ES-I3 (cell line): ENCODE results near the gene MUC20.
"Not testable (repeated sequence)": the region's sequence is repeated elsewhere in the genome, so short reads cannot be mapped to it uniquely, and the experiment has no call there.

Experiments
- H3K36me3 ChIP-seq: 2 replicates; pipeline ENCODE4 v1.6.1; 2013; ENCODE audit warnings: mild to moderate bottlenecking, low read length, control low read depth, moderate library complexity; ENCODE audit not compliant: insufficient read depth
- H3K4me1 ChIP-seq: 2 replicates; pipeline ENCODE4 v1.6.1; 2013; ENCODE audit warnings: mild to moderate bottlenecking, control low read depth, low read length; ENCODE audit not compliant: insufficient read depth
- H3K9ac ChIP-seq: 2 replicates; pipeline ENCODE4 v1.6.1; 2013; ENCODE audit warnings: low read depth, mild to moderate bottlenecking, low read length, moderate library complexity
- H3K9me3 ChIP-seq: 2 replicates; pipeline ENCODE4 v1.6.1; 2013; ENCODE audit warnings: mild to moderate bottlenecking, low read length, moderate library complexity; ENCODE audit not compliant: control insufficient read depth, insufficient read depth

MUC20 gene

GRCh38 chr3:195749101-195749500 is 28.3 kb downstream of the MUC20 start:
- H3K9ac ChIP-seq, H3K36me3 ChIP-seq, H3K9me3 ChIP-seq, H3K4me1 ChIP-seq: not testable (repeated sequence)

- Histone ChIP-seq H3K9ac (no peak overlapping the region), H3K36me3 (no peaks in the 10 kb centered on the region), H3K4me1 (no peaks in the 10 kb centered on the region), H3K9me3 (no peaks in the 10 kb centered on the region)
Measured at GRCh38 chr3:195750797-195751520, 30.2 kb downstream of the MUC20 start.

- Histone ChIP-seq H3K4me1 (no peaks in the 10 kb centered on the region), H3K9ac (no peak overlapping the region), H3K36me3 (no peaks in the 10 kb centered on the region), H3K9me3 (no peaks in the 10 kb centered on the region)
Measured at GRCh38 chr3:195751560-195751959, 30.8 kb downstream of the MUC20 start.

GRCh38 chr3:195752066-195752465 is 31.3 kb downstream of the MUC20 start:
- Histone ChIP-seq H3K9me3 (no peaks in the 10 kb centered on the region), H3K4me1 (peaks cover 3% of the 10 kb centered on the region; the same call in 1 of the 2 replicates), H3K36me3 (no peaks in the 10 kb centered on the region), H3K9ac (no peak overlapping the region)

GRCh38 chr3:195752546-195753331 is 32.0 kb downstream of the MUC20 start:
- Histone ChIP-seq H3K4me1 (peaks cover 4% of the 10 kb centered on the region; the same call in 1 of the 2 replicates), H3K9ac (no peak overlapping the region), H3K9me3 (no peaks in the 10 kb centered on the region), H3K36me3 (no peaks in the 10 kb centered on the region)

- H3K9ac ChIP-seq: no peak overlapping the region
- H3K36me3 ChIP-seq: no peaks in the 10 kb centered on the region
- H3K9me3 ChIP-seq: no peaks in the 10 kb centered on the region
- peaks cover 4% of the 10 kb centered on the region; the same call in 1 of the 2 replicates for H3K4me1 ChIP-seq
Measured at GRCh38 chr3:195753581-195753980, 32.8 kb downstream of the MUC20 start.

GRCh38 chr3:195754141-195754540 is 33.4 kb downstream of the MUC20 start:
- peaks cover 4% of the 10 kb centered on the region; the same call in 1 of the 2 replicates for H3K4me1 ChIP-seq
- no peak overlapping the region for H3K9ac ChIP-seq
- no peaks in the 10 kb centered on the region for H3K9me3 ChIP-seq
- no peaks in the 10 kb centered on the region for H3K36me3 ChIP-seq

GRCh38 chr3:195754906-195755305 is 34.1 kb downstream of the MUC20 start:
- H3K9me3 ChIP-seq: no peaks in the 10 kb centered on the region
- peaks cover 4% of the 10 kb centered on the region; the same call in 1 of the 2 replicates for H3K4me1 ChIP-seq

GRCh38 chr3:195755391-195755790 is 34.6 kb downstream of the MUC20 start:
- Histone ChIP-seq H3K36me3 (no peaks in the 10 kb centered on the region), H3K9me3 (no peaks in the 10 kb centered on the region), H3K9ac (no peak overlapping the region), H3K4me1 (peaks cover 4% of the 10 kb centered on the region; the same call in 1 of the 2 replicates)

More at GRCh38 chr3:195754906-195755305, 34.1 kb downstream of the MUC20 start:
- Histone ChIP-seq H3K9ac (no peak overlapping the region), H3K36me3 (no peaks in the 10 kb centered on the region)

GRCh38 chr3:195755791-195756676 is 35.3 kb downstream of the MUC20 start:
- Histone ChIP-seq H3K36me3 (0 out of 2 replicates have a peak, but pooled peaks cover 3% of the 10 kb centered on the region), H3K4me1 (peaks cover 4% of the 10 kb centered on the region; the same call in 1 of the 2 replicates), H3K9me3 (no peaks in the 10 kb centered on the region), H3K9ac (no peak overlapping the region)

GRCh38 chr3:195757438-195757770 is 36.6 kb downstream of the MUC20 start:
- H3K9ac ChIP-seq: no peak overlapping the region

GRCh38 chr3:195757827-195758226 is 37.0 kb downstream of the MUC20 start:
- H3K36me3 ChIP-seq: 0 out of 2 replicates have a peak, but pooled peaks cover 5% of the 10 kb centered on the region
- peaks cover 4% of the 10 kb centered on the region; the same call in 1 of the 2 replicates for H3K4me1 ChIP-seq
- H3K9me3 ChIP-seq: no peaks in the 10 kb centered on the region
- H3K9ac ChIP-seq: no peak overlapping the region

More at GRCh38 chr3:195757438-195757770, 36.6 kb downstream of the MUC20 start:
- Histone ChIP-seq H3K9me3 (no peaks in the 10 kb centered on the region), H3K36me3 (0 out of 2 replicates have a peak, but pooled peaks cover 5% of the 10 kb centered on the region), H3K4me1 (peaks cover 4% of the 10 kb centered on the region; the same call in 1 of the 2 replicates)

GRCh38 chr3:195758721-195759353 is 38.1 kb downstream of the MUC20 start:
- Histone ChIP-seq H3K9me3 (no peaks in the 10 kb centered on the region), H3K4me1 (peaks cover 4% of the 10 kb centered on the region; the same call in 1 of the 2 replicates)

More at GRCh38 chr3:195758721-195759353, 38.1 kb downstream of the MUC20 start:
- Histone ChIP-seq H3K36me3 (0 out of 2 replicates have a peak, but pooled peaks cover 5% of the 10 kb centered on the region), H3K9ac (no peak overlapping the region)
